ENCODE measurements around the gene HCK. TPM values are rescaled to one million over a fixed set of nuclear protein-coding genes. Genes with fewer than 3 reads are reported as not detected.

HCK gene
- total RNA-seq, 1 experiment from 2014 or later, result 0.17 TPM

- no peaks in the 10 kb centered on the region for H3K9me2 ChIP-seq (ENCODE audit: insufficient read depth)
- H2AFZ ChIP-seq (ENCODE audit: low read depth, low read length, poor library complexity, severe bottlenecking), result no peak overlapping the region
- H4K20me1 ChIP-seq (ENCODE audit: insufficient read depth), result no peaks in the 10 kb centered on the region
- no peak overlapping the region for H3K4me2 ChIP-seq (ENCODE audit: low read length)
- ATAC-seq, result no peak
- no peak overlapping the region for H3K9ac ChIP-seq (ENCODE audit: low read length)
- no peak for TF ChIP-seq EZH2phosphoT487 (IDR thresholded peaks at IDR 0.05; ENCODE audit: borderline replicate concordance)
- no peak for TF ChIP-seq ELF1 (IDR thresholded peaks at IDR 0.05; ENCODE audit: borderline replicate concordance, low read depth)
- no peak for TF ChIP-seq JUND (IDR thresholded peaks at IDR 0.05)
- no peak for TF ChIP-seq EZH2 (IDR thresholded peaks at IDR 0.05)
- TF ChIP-seq REST (IDR thresholded peaks at IDR 0.05; ENCODE audit: low read depth), result no peak
- no peak for TF ChIP-seq ZNF274 (IDR thresholded peaks at IDR 0.05; ENCODE audit: low read depth, low read length)
- no peak for TF ChIP-seq YY1 (IDR thresholded peaks at IDR 0.05; ENCODE audit: extremely low read depth, insufficient replicate concordance, low read depth, low read length)
- no peaks in the 10 kb centered on the region for H3K79me2 ChIP-seq (ENCODE audit: insufficient read depth, low read length)
- ChIA-PET POLR2A (no interaction called here), CTCF (interaction anchor here (1.7 kb wide), 1 partner anchor 8 kb away, joined by 5 read pairs; no protein-coding TSS in a partner anchor), RAD21 (ENCODE audit: low non-redundant PET in 1 of 2, low total read pairs in 2 of 2, uncharacterized antibody in 2 of 2, unreplicated experiment in 2 of 2) (interaction anchor here in 1 of 2 experiments (0.6 kb wide), 1 partner anchor 758 kb away, joined by 3 read pairs; no protein-coding TSS in a partner anchor)
- intact Hi-C loops (cut with micrococcal nuclease), result no loop called here
- no peak overlapping the region for H3K4me3 ChIP-seq (replicated peaks in 1 of 2; ENCODE audit: low read depth in 1 of 2, low read length in 2 of 2)
- H3K36me3 ChIP-seq (ENCODE audit: control insufficient read depth in 1 of 2, insufficient read depth in 2 of 2, low read length in 2 of 2), result no peaks in the 10 kb centered on the region
- no TSS peak for BruUV-seq (replicated peaks)
- no peaks in the 10 kb centered on the region for H3K9me3 ChIP-seq (ENCODE audit: control insufficient read depth in 1 of 2, insufficient read depth in 1 of 2, low read depth in 1 of 2, low read length in 2 of 2)
- no peaks in the 10 kb centered on the region for H3K4me1 ChIP-seq (ENCODE audit: control insufficient read depth in 1 of 2, insufficient read depth in 2 of 2, low read length in 2 of 2)
- no peak for DNase-seq (ENCODE audit: low read depth, low spot score)
- H3K27me3 ChIP-seq (ENCODE audit: insufficient read depth, low read length), result 0 out of 2 replicates have a peak, but pooled peaks cover 5% of the 10 kb centered on the region
- H3K27ac ChIP-seq (ENCODE audit: low read depth, low read length), result no peak overlapping the region
Observed at GRCh38 chr20:32071395-32072167, 19.5 kb downstream of the HCK start.
